ENCODE data around the gene KRT3.
"Not testable (repeated sequence)": the region's sequence is repeated elsewhere in the genome, so short reads cannot be mapped to it uniquely, and the experiment has no call there.

KRT3 gene

GRCh38 chr12:52781399-52782082 lies 14.4 kb downstream of the KRT3 start:
- no peak for DNase-seq (ENCODE audit: low read depth in 2 of 2)

DNA sequence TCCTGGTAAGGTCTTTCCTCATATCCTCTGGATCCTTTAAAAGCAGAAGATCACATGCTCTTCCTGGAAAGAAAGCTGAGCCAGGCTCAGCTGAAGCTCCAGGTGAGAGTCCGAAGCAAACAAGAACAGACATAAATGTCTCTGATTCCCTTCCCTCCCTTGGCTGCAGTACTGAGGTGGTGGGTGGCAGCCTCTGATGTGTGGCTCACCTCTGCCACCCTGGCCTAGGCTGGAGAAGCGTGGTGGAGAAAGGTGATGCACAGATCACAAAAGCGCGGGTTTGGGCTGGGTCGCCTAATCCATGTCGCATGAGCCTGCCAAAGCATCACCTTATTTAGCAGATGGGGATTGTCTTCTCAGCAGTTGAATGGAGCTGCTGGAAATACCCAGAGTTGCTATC lies 16.0 kb downstream of the KRT3 start:
- DNase-seq (ENCODE audit: low read depth in 2 of 2), result no peak

- no peak for DNase-seq (ENCODE audit: low read depth in 2 of 2)
Measured at GRCh38 chr12:52778833-52779232, 17.1 kb downstream of the KRT3 start.

DNA sequence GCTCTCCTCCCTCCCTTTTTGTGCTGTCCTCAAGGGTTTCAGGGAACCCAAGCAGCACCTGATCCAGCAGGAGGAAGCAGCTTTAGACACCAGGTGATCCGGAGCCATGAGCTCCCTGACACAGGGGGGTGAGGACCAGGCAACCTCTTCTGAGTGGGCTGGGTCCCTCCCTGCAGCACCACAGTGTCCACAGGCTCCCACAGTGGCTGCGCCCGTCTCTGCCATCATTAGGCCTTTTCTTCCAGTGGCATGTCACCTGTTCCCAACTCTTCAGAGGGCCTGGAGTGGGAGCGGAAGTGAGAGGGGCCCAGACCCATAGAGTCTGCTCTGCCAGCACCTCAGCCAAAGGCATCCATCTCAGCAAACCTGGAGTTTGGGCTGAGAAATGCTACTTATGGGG lies 18.4 kb downstream of the KRT3 start:
- DNase-seq (ENCODE audit: low read depth in 2 of 2), result no peak

- DNase-seq (ENCODE audit: low read depth in 2 of 2), result no peak
Measured at GRCh38 chr12:52776913-52777395, 19.0 kb downstream of the KRT3 start, which contains the start of gene KRT76. KRT76 (minus strand) TSS chr12:52777345; CDS start chr12:52777291, 54 bp downstream.

DNA sequence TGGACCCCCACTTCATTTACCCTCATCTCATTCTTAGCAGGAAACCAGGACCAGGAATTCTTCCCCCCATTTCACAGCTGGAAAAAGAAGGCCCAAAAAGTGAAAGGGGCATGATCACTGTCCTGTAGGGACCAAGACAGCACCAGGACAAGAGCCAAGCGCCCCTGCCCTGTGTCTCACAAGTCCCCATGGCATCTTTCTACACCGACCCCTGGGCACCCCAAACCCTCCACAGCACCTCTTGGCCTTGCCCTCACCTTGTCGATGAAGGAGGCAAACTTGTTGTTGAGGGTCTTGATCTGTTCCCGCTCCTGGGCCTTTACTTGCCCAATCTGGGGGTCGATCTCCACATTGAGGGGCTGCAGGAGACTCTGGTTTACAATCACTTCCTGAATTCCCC lies 19.5 kb downstream of the KRT3 start:
- no peak for DNase-seq (ENCODE audit: low read depth in 2 of 2)

DNA sequence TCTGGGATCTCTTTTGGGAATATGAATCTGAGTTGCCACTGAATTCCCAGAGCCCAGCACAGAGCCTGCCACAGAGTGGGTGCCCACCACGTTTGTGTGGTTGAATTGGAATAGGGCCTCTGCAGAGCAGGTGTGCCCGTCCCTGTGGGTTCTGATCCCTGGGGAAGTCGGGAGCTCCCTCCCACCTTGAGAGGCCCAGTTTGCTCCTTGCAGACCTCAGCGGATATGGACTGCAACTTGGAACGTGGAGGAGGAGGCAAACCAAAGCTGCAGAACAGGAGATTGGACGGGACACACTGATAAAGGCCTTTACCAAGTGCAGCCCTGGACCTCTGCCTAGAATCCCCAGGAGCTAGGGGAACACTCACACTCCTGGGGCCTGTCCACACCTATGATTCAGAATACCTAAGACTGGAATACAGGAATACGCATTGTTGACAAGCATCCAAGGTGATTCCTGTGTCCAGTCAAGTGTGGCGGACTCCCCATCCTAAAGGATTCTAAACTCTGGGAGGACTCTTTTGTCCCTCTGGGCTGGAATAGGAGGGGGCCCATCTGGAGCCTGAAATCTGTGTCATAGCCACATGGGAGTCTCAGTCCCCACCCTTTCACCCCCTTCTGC lies 21.2 kb downstream of the KRT3 start:
- DNase-seq (ENCODE audit: low read depth in 2 of 2), result no peak

DNA sequence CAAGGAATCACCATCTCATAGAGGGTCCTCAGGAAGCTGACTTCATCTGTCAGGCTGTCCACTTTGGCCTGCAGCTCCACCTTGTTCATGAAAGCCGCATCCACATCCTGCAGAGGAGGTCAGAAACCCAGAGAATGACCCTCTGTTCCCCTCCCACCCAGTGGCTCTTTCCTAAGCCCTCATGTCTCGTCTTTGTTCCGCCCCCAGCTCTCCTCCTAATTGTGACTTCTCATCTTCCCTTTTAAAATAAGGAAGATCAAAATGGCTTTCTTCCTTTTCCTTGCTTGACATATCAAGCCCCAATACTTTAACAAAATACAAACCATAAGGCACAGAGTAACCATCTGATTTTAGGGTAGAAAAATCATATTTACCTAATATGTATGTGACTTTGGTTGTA lies 23.1 kb downstream of the KRT3 start:
- no peak for DNase-seq (ENCODE audit: low read depth in 2 of 2)

- no peak for DNase-seq (ENCODE audit: low read depth in 2 of 2)
Measured at GRCh38 chr12:52772188-52772587, 23.7 kb downstream of the KRT3 start.

- no peak for DNase-seq (ENCODE audit: low read depth in 2 of 2)
Measured at GRCh38 chr12:52771505-52771904, 24.4 kb downstream of the KRT3 start.

DNA sequence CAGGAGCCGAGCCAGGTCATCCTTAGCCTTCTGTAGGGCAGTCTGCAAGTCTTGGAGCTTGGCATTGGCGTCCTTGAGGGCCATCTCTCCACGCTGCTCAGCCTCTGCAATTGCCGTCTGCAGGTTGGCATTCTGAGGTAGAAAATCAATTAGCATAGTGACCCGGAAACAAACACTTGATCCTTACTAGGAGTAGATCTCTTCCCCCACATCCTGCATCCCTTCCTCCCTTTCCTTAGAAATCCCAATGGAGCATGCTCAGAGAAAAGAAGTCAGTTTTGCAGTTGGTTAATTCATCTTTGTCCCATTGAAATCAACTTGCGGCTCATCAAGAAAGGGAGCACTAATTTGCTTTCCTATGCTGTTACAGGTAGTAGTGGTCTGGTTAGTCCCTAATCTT lies 24.8 kb downstream of the KRT3 start:
- DNase-seq (ENCODE audit: low read depth in 2 of 2), result no peak

- no peak for DNase-seq (ENCODE audit: low read depth in 2 of 2)
Measured at GRCh38 chr12:52769946-52770345, 26.0 kb downstream of the KRT3 start.

DNA sequence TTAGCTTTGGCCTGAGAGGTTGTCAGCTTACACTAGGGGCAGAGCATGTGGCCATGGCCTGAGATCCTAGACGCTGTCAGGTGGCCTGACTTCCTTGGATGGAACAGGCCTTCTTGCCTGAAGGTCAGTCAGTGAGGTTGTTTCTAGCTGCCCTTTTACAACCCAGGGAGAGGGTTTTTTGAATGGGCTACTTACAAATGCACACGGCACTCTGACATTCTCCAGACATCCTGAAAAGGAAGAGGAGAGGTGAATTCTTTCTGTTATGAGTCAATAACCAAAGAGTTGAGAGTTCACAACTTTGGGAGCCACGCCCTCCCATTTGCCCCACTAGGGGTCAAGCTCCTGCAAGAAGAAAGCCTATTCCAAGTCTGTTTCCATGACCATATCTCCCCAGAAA lies 26.6 kb downstream of the KRT3 start:
- no peak for DNase-seq (ENCODE audit: low read depth in 2 of 2)

DNA sequence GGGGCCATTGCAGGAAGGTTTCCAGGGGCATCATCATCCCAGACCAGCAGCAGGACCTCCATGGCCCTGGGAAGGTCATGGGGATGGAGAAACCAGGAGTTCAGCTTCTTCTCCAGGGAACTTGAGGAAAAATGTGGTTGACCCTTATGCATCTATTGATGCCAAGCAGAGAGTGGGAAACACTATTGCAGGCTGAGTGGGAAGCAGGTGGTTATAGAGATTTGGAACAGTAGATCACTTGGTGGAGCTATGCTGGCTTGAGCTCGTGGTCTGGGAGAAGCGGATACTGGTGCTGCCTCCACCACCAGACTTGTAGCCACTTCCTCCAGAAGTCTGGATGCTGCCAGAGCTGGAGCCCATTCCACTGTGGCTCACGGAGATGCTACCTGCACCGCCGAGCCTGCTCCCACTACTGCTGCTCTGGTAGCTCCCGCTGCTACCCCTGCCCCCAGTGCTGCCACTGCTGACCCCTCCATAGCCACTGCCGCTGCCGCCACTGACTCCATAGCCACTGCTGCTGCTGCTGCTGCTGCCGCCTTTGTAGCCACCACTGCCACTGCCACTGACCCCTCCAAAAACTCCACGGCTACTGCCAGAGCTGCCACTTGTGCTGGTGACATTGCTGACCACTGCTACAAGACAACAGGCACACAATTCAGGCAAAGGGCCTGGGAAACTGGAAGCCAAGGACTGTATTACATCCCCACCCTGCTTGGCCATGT lies 27.3 kb downstream of the KRT3 start:
- DNase-seq (ENCODE audit: low read depth in 2 of 2), result no peak

GRCh38 chr12:52767427-52767826 lies 28.5 kb downstream of the KRT3 start:
- DNase-seq (ENCODE audit: low read depth in 2 of 2), result no peak

GRCh38 chr12:52767020-52767379 lies 28.9 kb downstream of the KRT3 start:
- DNase-seq (ENCODE audit: low read depth in 2 of 2), result no peak

DNA sequence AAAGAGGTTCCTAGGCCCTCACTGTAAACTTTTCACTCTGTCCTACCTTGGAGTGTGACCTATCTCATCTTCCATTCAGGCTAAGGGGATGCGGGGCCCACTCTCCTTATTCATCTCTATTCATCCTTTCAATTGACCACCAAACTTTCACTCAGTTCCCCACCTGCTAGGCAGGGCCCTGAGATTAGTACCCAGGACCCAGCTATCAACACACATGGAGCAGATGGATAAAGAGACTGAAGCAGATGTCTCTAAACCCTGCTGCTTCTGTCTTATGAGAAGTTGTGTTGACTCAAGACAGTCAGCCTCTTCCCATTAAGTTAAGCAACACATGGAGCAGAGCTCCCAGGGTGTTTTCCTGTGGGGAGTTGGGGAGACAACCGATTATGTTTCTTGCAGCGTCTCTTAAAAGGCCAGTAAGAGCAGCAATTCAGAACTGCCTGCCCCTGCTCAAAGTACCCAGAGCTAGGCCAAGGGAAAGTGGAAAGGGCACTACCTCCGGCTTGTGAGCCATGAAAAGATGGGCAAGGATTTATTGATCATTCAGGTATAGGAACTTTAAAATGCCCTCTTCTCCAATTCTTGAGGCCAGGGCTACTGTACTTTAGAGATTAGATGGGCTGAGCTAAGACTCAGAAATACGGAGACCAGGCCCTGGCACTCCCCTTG lies 29.4 kb downstream of the KRT3 start:
- DNase-seq (ENCODE audit: low read depth in 2 of 2), result no peak

- DNase-seq (ENCODE audit: low read depth in 2 of 2), result no peak
Measured at GRCh38 chr12:52765702-52766101, 30.2 kb downstream of the KRT3 start.

DNA sequence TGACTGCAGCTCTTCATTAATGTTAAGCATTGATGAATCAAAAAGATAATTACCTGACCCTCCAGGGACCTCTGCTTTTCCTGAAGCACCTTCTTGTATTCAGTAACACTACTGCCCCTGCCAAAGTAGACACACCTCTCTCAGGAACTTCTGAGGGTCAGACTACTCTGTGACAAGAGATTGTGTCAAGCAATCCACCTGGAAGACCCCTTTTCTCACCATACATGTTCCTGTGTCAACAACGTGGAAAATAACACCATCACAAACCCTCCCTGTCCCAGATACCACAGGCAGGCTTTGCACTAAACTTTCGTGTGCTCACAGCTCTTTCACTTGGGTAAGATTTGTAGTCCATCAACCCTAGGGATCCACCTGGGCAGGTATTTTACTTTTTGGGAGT lies 31.9 kb downstream of the KRT3 start:
- DNase-seq (ENCODE audit: low read depth in 2 of 2), result no peak

GRCh38 chr12:52763036-52763659 lies 32.8 kb downstream of the KRT3 start:
- DNase-seq (ENCODE audit: low read depth in 2 of 2), result no peak

- DNase-seq (ENCODE audit: low read depth in 2 of 2), result no peak
Measured at GRCh38 chr12:52761802-52762201, 34.1 kb downstream of the KRT3 start.

DNA sequence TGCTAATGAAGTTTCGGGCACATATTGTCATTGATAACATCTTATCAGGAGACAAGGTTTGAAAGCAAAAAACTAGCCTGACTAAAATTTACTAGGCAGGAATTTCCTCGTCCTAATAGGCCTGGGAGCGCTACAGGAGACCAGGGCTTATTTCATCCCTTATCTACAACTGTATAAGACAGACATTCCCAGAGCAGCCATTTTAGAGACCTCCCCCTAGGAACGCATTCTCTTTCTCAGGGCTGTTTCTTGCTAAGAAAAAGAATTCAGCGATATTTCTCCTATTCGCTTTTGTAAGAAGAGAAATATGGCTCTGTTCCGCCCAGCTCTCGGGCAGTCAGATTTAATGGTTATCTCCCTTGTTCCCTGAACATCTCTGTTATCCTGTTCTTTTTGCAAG lies 34.7 kb downstream of the KRT3 start:
- not testable (repeated sequence) for DNase-seq (ENCODE audit: low read depth in 2 of 2)

All from stimulated activated CD8-positive, alpha-beta memory T cell treated with anti-CD3 and anti-CD28 coated beads, Interleukin-2, amount 100 ng/mL, for 48 hours (primary cell).